ENCODE results near the gene BRME1.
"Not testable (repeated sequence)": the region's sequence is repeated elsewhere in the genome, so short reads cannot be mapped to it uniquely, and the experiment has no call there.

The BRME1 gene

DNA sequence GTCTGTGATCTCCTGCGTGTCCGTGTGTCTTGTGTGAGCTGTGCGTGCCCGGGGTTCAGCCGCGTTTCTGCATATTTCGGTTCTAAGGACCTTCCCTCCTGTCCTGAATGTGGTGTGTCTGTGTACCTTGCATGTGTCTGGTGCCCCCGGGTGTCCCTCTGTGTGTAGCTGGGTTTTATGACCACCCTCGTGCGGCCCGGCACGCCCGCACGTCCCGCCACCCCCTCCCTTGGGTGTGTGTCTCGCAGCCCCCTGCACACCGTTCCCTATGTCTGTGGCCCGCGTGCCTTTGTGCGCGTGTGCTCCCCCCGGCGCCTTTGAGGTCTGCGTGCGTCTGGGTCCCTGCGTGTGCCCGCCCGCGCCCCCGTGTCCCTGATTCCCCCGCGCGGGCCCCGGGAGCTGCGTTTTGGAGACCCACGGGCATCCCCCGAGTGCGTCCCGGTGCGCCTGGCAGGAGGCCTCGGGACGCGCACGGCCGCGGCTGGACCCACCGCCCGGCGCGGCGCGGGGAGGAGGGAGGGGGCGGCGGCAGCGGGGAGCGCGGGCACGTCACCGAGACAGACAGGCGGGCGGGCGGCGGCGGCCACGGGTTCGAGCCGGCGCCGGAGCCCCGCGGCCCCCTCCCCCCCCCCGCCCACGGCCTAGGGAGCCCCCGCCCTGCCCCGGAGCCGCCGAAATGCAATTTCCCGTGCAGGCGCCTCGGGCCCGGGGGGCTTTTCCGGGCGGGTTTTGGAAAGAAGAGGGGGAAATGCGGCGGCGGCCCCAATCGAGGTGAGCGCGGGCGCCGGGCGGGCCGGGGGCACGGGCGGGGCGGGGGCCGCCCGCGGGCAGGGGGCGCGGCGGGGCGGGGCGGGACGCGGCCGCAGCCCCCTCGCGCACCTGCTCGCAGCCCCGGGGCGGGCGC, 41.0 kb downstream of the BRME1 start:
- peak in 1 of 6 experiments; percentile 15 for DNase-seq

DNA sequence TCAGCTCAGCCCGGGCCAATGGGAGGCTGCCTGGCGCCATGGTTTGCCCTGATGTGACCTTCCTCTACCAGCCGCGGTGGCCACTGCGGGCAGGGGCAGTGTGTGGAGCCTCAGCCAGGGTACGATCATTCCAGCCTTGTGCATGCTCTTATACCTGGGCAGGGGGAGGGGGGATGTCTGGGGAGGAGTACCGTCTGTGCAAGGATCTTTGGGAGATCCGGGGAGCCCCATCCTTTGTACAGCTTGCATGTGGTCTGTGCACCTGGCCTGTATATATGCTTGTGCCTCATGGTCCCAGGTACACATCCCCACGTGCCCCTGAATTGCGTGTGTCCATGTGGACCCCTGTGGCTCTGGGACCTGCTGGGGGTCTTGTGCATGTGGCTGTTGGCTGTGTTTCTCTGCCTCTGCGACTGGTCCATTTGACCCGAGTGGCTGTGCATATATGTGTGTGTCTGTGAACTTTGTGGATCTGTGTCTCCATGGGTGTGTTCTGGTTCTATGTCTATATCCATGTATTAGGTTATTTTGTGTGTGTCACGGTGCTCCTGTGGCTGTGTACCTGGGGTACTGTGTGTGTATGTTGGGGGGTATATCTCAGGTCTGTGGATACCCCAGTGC, 41.8 kb downstream of the BRME1 start:
- peak in 1 of 6 experiments; percentile 22 for DNase-seq

DNA sequence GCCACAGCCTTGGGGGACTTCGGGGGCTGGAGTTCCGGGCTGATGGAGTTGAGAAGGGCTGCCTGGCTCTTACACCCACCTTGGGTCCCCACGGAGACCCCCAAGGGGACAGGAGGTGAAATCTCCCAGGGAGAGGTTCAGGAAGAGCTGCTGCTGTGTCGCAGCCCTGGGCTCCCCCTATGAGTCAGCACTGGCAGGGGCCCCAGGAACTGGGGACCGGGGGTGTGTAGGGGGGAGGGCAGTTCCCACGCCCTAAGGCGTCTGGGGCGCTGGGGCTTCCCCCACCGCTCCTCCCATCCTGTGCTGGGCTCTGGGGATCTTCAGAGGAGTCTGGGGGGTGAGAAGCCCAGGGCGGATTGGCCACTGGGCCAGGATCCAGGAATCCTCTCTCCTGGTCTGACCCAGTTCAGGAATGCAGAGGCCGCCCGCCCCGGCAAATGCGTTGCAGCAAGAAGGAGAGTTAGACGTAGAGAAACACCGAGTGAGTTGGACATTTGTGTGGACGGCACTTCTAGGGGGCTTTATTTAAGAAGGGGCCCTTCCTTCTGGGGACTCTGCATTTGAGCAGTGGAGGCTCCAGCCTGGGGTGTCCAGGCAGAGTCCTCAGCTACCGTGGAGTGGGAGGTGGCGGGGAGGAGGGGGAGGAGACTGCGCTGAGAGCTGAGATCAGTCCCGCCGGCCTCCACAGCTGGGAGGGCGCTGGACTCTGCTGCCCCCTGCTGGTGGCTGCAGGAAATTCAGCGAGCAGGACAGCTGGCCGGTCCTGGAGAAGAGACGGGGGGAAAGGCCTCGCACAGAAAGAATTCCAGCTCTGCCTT, 44.0 kb downstream of the BRME1 start:
- peak; percentile 68 to 88 (median 82) for DNase-seq

DNA sequence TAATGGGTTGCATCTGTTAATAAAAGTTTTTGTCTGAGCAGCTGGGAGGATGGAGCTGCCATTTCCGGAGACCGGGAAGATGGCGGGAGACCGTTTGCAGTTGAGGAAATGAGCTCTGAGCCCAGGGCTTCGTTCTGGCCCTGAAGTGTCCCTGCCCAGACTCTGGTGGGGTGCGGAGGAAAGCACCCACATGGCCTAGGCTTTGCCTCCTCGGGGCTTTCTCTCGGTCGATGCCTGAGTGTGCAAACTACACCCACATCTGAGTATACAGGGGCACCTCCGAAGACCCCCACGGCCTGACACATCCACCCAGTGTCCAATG, 44.6 kb downstream of the BRME1 start:
- no peak for DNase-seq

DNA sequence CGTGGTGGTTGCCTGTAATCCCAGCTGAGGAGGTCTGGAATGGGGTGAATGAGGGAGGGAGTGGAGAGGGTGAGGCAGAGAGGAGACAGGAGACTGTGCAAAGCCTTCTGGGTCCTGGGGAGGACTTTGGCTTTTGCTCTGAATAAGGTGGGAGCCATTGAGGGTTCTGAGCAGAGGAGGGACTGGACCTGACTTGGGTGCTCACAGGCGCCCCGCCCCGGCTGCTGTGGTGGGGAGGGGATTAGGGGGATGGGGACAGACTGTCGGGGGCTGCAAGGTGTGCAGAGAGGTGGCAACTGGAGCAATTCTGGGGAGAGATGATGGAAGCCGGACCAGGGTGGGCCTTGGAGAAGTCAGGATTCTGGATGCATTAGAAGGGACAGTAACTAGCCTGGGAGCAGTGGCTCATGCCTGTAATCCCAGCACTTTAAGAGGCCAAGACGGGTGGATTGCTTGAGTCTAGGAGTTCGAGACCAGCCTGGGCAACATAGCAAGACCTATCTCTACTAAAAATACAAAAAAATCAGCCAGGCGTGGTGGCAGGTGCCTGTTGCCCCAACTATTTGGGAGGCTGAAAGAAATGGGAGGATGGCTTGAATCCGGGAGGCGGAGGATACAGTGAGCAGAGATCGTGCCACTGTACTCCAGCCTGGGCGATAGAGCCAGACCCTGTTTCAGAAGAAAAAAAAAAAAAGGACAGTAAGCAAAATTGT, 45.1 kb downstream of the BRME1 start:
- no peak for DNase-seq

DNA sequence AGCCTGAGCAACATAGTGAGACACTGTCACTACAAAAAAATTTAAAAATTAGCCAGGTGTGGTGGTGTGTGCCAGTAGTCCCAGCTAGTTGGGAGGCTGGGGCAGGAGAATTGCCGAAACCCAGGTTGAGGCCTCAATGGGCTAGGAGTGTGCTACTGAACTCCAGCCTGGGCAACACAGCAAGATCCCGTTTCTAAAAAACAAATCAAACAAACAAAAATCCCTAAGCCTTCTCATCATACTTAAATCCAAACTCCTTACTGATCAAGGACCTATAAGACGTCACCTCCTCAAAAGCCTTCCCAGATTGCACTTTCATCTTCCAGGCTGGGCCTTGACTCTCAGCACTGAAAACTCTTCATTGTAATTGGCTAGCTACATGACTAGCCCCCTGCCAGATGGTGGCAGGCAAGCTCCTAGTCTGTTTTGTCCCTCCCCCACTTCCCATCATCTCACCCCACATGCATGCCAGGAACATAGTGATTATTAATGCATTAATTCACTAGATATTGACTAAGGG, 46.5 kb downstream of the BRME1 start:
- no peak for DNase-seq

DNA sequence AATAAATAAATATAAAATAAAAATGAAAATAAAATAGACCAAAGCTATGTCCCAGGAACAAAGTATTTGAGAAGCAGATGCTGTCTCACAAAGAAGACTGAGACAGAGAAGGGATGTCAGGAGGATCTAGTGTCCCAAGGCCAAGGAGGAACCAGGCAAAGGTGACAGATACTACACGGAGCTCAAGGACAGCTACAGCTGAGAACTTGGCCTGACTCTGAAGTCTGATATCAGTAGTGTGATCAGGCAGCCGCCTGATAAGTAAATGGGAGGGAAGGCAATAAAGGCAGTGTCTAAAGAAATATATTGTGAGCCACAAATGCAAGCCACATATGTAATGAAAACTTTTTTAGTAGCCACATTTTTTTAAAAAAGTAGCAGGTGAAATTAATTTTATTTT, 49.4 kb downstream of the BRME1 start:
- DNase-seq, result no peak

DNA sequence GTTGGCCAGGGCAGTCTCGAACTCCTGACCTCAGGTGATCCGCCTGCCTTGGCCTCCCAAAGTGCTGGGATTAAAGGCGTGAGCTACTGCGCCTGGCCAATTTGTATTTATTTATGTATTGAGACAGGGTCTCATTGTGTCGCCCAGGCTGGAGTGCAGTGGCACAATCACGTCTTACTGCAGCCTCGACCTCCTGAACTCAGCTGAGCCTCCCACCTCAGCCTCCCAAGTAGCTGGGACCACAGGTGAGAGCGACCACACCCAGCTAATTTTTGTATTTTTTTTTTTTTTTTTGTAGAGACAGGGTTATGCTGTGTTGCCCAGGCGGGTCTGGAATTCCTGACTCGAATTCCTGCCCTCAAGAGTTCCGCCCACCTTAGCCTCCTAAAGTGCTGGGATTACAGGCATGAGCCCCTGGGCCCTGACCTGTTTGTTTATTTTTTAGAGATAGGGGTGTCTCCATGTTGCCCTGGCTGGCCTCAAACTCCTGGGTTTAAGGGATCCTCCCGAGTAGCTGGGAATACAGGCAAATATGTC, 53.7 kb downstream of the BRME1 start:
- not testable (repeated sequence) for DNase-seq

DNA sequence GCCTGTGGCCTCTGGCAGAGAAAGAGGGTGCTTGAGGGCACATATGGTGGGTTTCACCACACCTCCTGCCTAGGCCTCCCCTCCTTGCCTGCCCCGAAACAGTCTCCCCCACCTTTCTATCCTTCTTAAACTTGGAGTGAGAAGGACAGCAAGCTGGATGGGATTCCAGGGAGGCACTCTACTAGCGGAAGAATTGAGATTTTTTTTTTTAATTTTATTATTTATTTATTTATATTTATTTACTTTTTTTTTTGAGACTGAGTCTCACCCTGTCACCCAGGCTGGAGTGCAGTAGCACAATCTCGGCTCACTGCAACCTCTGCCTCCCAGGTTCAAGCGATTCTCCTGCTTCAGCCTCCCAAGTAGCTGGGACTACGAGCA, 54.2 kb downstream of the BRME1 start:
- not testable (repeated sequence) for DNase-seq

DNA sequence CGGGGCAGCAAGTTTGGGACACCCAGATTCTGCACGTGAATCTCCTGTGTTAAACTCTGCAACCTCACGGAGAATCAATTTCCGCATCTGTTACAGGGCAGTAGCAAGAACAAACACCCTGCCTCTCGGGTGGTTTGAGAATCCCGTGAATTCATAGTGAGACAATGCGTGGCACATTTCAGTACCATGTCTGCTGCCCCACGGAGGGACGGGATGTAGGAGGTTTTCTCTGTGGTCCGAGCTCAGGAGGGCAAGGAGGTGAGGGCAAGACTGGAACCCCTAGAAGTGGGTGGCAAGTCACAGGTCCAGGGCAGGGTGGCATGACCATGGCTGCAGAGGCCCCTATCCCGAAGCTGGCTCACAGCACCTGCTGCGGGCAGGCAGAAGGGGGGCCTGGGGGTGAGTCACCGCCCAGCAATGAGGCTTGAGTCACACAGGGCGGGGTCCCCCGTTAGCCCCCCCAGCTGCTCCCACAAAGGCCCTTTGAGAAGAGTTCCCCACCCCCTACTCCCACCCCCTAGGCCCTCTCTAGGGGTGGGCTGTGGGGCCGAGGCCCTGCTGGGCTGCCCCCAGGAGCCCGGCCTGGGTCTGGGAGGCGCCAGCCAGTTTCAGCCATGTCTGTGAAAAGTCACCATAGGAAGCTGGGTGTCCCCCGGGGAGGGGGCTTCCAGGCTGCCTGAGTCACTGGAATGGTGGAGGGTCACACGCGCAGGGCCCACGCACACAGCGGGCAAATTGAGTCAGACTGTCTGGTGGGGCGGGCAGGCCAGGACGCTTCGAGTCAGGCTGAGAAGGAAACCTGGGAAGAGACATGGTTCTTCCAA, 54.8 kb downstream of the BRME1 start:
- peak in 2 of 6 experiments; percentile 25 to 48 for DNase-seq

DNA sequence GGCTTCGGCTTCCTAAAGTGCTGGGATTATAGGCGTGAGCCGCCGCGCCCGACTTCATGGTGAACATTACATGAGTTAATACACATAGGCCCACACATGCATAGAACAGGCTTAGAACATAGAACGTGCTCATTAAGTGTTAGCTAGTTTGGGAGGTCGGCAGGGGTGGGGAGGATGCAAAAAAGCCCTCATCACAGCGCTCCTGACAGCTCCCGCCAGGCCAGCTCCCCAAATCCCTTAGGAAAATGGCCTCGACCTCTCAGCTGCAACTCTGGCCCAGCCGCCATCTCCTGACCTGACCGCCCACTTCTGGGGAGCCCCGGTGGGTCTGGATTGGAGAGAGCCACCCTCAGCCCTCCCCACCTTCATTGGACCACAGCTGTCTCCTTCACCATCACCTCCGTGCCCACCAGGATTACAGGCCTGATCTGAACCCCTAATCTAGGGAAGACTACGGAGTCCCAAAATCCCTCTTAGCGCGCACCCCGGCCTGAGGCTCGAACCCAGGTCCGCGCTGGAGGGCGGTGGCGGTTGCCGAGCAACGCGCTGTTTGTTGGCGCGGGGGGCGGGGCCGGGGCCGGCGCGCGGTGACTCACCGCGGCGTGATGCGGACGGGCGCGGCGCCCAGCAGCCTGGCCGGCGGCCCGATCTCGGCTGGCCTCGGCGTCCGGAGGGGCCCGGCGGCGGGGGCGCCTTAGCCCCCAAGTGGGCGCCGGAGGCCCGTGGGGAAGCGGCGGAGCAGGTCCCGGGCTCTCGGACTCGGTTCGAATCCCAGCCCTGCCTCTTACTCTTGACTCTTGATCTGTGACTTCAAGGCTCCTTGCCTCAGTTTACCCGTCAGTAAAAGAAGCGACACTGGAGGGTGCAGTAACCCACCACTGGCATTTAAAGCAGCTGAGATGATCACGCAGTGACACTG, 55.7 kb downstream of the BRME1 start:
- peak in 3 of 6 experiments; percentile 26 to 28 (median 27) for DNase-seq

DNA sequence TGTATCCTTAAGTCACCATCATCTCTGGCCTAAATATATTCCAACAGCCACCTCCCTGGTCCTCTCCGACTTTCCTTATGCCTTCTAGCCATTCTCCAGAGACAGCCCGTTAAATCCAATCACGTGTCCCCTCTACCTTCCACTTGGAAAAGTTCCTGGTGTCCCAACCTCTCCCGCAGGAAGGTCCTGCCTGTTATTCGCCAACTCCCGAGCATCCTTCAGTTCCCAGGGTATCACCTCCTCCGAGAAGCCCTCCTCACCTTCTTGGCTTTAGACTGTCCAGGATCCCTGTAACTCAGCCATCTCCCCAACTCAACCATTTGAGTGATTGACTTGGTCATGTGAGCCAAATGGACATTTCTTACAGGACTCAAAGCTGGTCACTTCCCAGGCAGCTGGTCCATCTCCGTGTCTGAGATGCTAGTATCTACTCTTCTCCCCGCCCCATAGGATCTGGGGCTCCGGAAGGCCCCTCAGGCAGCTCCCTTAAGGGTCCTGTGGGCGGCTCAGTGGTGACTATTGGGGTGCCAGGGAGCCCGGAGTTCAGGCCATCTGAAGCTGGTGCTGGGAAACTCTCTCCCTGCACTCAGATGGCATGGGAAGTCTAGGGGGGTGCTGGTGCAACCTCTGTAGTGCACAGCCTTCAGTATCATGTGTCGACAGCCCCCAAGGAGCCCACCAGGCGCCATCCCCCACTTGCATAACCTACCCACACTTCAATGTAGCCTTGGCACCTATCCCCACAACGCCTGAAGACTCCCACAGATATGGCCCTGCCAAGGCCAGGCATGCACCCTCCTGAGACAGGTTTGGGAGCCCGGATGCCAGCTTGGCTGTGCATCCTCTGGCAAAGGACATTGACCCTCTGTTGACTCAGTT, 56.9 kb downstream of the BRME1 start:
- DNase-seq, result no peak

DNA sequence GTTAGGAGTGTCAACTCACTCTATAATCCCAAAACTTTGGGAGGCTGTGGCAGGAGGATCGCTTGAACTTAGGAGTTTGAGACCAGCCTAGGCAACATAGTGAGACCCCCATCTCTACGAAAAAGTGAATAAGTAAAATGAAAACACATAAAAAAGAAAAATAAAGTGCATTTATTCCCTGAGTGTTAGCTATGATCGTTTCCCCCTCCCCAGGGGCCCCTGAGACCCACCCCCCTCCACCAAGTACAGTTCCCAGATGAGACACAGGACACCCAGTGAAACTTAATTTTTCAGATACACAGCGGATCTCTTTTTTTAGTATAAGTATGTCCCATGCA, 57.6 kb downstream of the BRME1 start:
- DNase-seq, result no peak

DNA sequence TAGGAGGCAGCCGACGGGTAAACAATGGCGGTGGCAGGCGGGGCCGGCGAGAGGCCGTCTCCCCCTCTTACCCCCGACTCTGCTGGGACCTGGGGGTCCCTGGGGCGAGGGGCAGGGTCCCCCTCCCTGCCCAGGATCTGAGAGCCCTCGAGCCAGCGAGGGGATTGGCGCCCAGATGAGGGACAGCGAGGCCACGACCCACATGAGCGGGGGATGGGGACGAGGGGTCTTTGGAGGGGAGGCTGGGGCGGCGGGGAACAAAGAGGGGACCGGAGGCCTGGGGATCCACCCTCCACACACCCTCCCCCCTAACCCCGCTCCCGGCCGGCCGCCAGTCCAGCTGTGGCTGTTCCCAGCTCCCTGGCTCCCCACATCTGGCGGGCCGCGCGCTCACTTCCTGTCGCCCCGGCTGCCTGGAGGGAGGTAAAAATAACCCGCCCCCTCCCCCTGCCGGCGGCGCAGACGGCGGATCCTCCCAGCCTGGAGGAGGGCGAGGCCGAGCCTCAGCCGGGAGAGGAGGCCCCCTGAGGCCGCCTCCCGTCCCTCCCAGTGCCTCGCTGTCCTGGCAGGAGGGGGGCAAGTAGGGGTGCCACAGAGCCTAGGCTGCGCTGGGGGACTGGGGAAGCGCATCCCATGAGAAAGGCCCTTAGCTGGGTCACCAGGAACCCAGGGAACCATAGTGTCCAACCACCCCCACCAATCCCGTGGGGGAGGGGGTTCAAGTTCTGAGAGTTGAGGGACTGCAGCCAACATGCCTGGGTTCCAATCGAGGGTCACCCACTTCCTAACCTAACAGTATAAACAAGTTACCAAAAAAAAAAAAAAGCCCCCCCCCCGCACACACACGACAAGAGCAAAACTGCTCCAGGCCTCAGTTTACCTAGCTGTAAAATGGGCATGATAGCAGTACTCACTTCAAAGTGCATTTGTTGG, 58.2 kb downstream of the BRME1 start:
- DNase-seq, result peak; percentile 70 to 88 (median 84)

DNA sequence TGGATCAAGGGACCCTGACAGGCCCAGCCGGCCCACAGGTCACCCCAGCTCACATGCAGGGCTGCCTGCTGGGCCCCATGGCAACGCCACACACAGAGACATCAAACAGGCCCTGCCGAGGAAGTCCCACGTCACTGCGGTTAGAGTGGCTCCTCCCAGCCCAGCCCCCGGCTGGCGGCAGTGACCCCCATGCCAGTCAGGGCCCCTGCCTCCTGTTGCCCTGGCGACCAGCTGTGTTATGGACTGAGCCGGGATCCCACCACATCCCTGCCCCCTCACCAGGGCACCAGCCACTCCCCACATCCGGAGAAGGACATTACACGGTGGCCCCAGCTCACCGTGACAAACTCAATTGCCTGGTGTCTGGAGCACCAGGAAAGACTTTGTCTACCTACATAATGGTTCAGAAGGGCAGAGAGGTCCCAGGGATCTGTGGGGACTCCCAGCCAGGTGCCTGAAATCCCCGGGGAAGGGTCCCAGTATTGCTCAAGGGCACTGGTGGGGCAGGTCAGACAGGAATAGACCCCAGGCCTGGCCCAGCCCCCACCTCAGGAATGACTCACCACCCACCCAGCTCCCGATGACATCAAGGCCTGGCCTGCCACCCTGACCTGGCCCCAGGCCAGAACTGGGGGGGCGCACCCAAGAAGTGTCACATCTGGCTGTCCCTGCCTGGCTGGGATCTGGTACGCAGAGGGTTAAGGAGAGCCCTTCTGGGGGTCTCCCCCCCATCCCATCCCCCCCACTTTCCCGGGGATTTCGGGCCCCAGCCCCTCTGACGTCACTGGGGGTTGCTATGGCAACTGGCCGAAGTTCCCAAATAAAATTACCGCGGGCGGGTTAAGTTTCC, 59.1 kb downstream of the BRME1 start:
- DNase-seq, result peak; percentile 94 to 98 (median 96)

DNA sequence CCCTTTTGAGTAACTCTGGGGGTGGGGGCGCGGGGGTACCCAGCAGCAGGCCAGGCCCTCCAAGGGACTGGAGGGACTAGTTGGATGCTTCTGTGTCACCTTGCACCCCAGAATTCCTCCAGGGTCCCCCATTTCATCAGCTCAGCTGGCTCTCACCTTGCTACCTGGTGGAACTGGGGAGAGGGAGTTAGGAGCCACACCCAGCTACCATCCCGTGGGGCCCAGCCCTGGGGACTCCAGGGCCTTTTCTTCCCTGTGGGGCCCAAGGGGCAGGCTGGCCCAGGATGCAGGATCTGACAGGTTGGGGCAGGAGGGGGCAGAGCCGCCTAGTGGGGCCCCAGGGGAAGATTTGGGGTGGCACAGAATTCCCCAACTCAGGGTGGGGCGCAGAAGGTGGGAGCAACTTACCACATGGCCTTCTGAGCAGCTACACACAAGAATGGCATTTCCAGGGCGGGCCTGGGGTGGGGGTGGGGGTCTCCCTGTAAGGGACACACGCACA, 61.7 kb downstream of the BRME1 start:
- DNase-seq, result no peak

Data from stimulated activated naive CD4-positive, alpha-beta T cell (primary cell).